NOMO-1 (cell line): ENCODE results near the gene CNTN2.

Experiments
- DNase-seq, 2 experiments: peaks; one replicate each; lab custom pipeline; 2025; ENCODE audit not compliant: unreplicated experiment in 2 of 2; lab: John Stamatoyannopoulos, UW

Gene CNTN2

DNA sequence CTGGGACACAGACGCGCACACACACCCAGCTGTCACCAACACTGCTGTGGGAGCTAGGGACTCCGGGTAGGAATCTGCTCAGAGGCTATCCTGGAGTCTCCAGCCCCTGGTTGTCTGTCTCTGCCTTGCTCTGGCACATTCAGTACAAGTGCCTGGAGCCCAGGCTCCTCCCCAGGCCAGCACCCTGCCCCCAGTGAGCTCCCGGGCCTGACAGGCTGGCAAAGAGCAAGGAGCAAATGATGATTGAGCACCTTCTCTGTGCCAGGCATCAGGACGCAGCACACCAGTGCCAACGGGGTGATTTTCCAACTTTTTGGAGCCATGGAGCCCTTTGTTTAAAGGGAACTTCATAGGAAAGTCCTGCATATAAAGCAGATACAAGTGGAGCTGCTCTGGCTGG lies 6.5 kb downstream of the CNTN2 start:
- DNase-seq = no peak

DNA sequence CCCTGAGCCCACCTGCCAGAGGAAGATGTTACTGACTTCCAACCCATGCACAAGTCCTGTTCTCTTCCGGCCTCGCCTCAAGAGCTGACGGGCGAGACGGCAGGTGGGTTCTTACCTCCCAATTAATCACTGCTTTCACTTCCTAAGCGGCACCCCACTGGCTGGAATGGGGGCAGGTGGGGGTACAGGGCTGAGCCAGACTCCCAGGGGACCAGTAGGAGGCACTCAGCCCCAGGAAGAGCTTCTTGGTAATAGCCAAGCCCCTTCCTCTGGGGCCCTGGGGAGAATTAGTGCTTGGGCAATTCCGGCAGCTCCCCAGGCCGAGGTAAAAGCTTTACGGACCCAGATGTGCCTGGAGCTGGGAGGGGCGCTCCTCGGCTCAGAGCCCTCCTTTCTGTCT lies 9.7 kb downstream of the CNTN2 start:
- no peak for DNase-seq

DNA sequence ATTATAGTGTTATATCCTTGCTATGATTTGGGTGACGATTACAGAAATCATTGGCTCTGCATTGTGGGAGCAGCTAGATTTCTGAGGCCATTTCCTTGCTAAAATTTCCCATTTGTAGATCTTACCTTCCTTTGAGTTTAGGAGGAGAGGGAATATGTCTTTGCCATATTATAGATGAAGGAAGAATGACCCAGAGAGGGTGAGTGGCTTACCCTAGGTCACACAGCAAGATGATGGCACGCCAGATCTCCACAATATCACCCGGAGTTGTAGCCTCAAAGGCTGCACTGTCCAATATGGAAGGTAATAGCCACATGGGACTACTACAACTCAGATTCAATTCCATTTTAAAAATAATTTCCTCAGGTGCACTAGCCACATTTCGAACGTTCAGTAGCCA lies 10.3 kb downstream of the CNTN2 start:
- no peak for DNase-seq

DNA sequence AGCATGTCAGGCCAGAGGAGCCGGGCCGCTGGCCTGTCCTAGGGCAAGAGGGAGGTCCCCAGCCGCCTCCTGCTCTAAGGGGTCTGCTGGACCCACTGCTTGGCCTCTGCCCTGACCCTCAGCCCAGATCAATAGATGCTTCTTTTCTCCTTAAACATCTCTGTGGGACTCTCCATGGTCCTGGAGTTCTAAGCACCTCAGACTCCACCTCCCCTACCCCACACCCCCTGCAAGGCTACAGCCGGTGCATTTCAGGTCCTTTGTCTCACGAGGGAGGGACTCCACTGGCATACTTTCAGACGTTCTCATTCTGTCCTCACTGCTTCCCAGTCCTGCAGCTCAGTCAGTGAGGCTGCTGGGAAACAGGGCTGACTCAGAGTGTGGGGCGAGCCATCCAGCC lies 11.0 kb downstream of the CNTN2 start:
- no peak for DNase-seq

DNA sequence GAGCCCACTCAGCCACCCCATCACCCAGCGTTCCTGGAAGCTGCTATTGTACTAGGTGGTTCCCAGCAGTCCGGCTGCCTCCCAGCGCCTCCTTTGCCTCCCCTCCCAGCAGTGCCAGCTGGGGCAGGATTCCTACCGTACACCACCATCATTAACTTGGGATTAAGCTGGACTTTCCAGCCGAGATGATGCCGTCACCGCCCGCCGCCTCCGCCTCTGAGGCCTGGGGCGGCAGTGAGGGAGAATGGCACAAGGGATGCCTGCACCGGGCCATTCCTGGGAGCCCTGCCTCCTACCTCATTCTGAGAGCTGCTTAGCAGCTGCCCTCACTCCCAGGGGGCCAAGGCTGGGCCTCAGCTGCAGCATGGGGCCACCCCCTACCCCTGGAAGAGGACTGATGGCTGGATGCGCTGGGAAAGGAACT lies 13.2 kb downstream of the CNTN2 start:
- DNase-seq = no peak

DNA sequence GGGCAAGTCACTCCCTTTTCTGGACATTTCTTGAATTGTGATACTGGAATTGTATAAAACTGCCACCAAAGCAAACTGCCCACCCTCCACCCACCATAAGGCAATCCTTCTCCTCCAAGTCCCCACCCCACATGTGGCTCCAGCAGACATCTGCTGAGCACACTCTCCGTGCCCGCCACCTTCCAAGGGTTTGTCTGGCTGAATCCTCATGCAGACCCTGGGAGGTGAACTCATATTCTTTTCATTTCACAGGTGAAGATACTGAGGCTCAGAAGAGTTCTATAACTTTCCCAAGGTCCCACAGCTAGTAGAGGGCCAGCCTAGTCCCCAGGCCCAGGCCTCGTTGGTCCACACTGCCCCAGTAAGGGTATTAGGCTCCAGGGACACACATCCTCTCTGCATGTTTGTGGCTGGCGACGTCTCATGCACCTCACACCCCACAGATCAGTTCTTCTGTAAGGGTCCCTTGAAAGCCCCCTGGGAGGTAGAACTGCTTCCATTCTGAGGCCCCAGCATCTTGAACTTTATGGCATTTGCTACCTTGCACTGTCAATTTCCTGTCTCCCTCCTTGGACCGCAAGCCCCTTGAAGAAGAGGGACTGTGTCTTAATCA lies 14.1 kb downstream of the CNTN2 start:
- DNase-seq = no peak

DNA sequence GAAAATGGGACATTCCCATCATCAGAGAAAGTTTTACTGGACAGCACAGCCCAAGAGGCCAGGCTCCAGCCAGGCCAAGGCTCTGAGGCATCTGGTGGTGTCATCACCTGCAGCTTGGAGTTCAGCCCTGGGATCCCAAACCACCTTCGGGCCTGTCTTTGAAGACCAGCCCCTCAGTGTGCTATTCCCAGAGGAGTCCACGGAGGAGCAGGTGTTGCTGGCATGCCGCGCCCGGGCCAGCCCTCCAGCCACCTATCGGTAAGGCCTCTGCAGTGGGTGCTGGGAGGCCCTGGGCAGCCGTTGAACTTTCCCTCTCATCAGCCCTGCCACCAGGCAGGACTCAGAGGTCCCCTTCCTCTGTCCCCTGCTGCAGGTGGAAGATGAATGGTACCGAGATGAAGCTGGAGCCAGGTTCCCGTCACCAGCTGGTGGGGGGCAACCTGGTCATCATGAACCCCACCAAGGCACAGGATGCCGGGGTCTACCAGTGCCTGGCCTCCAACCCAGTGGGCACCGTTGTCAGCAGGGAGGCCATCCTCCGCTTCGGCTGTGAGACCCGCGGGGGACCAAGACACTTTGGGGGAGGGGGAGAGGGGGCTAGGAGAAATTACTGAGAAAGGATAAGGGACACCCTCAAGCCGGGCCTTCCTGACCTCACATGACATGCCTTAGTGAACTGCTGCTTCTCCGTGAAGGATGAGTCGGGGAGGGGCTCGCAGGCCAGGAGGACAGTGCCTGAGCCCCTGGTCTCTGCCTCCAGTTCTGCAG lies 15.0 kb downstream of the CNTN2 start:
- no peak for DNase-seq

DNA sequence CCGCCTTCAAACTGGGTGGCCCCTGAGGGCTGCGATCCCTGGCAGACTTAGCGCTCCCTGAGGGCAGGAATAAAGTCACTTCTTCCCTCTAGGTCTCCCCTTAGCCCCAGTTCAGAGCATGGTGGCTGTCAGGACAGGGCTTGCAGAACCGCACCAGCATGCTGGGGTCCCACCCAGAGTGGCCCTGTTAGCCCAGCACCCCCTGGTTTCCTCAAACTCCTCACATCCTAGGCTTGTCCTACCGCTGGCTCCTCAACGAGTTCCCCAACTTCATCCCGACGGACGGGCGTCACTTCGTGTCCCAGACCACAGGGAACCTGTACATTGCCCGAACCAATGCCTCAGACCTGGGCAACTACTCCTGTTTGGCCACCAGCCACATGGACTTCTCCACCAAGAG lies 15.8 kb downstream of the CNTN2 start:
- no peak for DNase-seq

DNA sequence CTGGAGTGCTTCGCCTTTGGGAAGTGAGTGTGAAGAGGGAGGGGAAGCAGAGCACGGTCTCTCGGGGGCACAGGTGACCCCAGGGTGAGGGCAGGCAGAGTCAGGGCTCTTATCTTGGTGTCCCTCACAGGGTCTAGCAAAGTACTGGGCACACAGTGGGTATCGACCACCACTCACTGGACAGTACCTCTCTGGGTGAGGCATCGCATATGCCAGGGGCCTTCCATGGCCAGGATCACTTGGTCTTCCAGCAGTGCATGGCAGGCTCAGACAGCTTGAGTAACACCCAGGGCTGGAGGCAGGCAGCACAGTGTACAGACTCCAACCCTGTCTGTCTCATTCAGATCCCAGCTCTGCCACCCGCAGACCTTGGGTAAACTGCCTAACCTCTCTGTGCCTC lies 16.6 kb downstream of the CNTN2 start:
- no peak for DNase-seq

DNA sequence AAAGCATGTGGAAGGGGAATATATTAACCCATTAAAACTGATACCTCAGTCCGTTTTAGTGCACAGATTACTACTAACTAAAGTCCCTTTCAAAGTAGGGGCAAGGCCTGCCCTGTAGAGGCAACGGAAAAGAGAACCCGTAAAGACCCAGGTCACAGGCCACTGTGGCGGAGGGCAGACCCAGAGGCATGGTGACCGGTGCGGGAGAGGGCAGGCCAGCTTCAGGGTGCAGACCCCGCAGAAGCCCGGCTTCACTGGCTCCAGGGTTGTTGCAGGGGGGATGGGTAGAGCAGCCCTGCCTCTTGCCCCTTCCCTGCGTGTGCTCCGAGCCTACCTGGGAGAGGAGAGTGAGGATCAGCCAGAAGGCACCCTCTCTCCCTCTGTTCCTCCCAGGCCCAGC lies 17.7 kb downstream of the CNTN2 start:
- DNase-seq = no peak

DNA sequence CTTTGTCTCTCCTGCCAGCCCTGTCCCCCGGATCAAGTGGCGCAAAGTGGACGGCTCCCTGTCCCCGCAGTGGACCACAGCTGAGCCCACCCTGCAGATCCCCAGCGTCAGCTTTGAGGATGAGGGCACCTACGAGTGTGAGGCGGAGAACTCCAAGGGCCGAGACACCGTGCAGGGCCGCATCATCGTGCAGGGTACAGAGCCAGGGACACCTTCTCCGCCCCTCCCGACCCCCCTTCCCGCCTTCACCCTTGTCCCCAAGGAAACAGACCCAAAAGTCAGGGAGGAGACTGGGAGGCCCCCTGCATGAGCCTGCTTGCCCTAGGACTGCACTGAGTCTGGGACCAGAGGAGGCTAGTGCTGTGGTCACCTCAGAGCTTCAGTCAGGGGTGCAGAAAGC lies 18.2 kb downstream of the CNTN2 start:
- DNase-seq = no peak

DNA sequence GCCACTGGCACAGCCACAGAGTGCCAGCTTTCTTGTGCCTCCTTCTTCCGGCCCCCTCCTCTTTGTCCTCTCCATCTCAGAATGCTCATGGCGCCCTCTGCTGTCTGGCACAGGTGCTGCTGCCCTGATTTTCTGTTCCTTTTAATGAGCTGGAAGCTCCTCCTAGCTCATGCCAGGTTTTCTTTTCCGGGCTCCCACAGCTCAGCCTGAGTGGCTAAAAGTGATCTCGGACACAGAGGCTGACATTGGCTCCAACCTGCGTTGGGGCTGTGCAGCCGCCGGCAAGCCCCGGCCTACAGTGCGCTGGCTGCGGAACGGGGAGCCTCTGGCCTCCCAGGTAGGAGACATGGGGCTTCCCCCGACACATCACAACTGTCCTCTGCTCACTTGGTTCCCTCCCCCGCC lies 18.7 kb downstream of the CNTN2 start:
- peak; percentile 25 to 52 for DNase-seq

DNA sequence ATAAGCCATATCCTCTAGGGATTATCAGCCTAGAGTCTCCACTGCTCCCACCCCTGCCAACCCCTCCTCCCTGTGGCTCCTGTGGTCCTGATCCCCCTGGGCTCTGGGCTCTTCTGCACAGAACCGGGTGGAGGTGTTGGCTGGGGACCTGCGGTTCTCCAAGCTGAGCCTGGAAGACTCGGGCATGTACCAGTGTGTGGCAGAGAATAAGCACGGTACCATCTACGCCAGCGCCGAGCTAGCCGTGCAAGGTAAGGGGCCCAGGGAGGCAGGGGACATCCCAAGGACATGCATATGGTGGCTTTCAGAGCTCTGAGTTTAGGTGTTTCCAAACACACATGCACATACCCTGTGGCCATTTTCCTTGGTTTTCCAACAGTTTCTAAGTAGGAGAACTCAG lies 19.3 kb downstream of the CNTN2 start:
- no peak for DNase-seq

DNA sequence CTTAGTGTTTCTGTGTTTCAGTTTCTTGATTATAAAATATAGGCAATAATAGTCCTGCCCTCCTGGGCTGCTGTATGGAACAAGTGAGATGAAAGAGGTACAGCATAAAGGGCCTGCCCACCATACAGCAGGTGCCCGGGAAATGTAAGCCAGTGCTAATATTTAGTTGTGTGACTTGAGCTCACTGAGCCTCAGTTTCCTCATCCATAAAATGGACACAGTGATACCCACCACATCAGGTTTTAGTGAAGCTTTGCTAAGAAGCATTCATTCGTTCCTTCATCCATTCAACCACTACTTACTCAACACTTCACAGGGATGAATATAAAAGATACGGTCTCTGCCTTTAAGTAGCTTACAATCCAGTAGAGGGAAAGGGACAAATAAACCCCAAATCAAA lies 19.9 kb downstream of the CNTN2 start:
- no peak for DNase-seq

DNA sequence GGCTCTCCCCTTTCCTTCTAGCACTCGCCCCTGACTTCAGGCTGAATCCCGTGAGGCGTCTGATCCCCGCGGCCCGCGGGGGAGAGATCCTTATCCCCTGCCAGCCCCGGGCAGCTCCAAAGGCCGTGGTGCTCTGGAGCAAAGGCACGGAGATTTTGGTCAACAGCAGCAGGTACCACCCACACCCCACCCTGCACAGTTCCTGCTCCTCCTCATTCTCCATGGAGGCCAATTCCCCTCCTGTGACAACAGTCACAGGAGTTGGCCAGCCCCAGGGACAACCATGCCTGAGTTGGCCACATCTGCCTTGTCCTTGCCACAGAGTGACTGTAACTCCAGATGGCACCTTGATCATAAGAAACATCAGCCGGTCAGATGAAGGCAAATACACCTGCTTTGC lies 21.3 kb downstream of the CNTN2 start:
- no peak for DNase-seq

DNA sequence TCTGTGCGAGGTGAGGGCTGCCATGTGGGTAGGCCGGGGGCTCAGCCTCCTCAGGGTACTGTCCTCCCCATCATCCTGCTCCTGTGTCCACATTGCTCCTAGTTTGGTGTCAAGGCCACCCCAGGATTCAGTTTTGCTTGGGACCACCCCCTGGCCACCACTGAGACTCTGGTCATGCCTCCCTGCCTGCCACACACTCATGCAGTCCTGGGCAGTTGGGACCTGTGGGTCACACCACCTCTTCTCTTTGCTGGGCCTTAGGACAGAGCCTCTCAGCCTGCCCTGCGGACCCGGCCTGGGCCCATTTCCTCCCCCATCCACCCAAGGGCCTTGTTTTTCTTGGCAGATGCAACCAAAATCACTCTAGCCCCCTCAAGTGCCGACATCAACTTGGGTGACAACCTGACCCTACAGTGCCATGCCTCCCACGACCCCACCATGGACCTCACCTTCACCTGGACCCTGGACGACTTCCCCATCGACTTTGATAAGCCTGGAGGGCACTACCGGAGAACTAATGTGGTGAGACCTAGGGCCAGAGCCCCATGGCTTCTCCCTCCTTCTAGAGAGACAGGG lies 21.8 kb downstream of the CNTN2 start:
- DNase-seq = no peak

DNA sequence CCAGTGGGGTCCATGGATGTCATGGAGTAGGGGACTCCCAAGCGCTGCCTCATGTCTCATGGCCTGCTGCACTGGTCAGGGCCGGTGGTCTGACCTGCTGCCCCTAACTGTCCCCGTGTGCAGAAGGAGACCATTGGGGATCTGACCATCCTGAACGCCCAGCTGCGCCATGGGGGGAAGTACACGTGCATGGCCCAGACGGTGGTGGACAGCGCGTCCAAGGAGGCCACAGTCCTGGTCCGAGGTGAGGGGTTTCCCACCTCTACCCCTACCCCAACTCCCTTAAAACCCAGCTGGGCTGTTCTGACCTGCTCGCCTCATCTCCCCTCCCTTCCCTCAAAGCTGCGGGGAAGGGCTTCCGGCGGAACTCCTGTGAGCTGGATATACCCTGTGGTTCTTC lies 22.7 kb downstream of the CNTN2 start:
- no peak for DNase-seq

DNA sequence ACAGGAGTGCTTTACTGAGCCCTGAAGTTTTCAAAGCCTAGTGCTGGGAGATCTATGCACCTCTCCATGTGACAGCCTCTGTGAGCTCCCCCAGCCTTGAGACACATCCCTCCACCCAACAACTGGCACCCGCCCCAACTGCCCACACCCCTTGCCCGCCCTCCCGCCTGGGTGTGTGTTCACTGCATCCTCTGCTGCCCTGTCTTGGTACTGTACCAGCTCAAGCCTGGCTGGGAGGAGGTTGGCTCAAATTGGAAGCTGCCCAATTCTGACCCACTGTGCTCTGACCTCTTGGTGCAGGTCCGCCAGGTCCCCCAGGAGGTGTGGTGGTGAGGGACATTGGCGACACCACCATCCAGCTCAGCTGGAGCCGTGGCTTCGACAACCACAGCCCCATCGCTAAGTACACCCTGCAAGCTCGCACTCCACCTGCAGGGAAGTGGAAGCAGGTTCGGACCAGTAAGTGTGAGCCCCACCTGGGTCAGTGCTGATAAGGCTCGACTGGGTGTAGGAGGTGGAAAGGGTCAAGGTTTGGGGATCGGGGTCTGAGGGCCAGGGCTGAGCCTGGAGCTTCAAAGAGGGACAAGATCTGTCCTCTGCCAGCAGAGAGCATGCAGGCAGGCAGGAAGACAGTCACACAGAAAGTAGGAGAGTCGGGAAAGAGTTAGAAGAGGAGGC lies 23.3 kb downstream of the CNTN2 start:
- DNase-seq = no peak

DNA sequence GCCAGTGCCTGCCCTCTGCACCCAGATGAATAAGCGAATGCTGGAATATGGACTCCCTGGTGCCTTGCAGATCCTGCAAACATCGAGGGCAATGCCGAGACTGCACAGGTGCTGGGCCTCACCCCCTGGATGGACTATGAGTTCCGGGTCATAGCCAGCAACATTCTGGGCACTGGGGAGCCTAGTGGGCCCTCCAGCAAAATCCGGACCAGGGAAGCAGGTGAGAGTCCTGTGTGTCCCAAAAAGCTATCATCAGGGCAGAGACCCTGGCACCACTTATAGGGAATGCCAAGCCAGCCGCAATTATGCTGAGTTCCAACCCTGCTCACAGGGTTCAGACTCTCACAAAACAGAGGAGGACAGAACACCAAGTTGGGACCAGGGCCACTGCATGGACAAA lies 24.0 kb downstream of the CNTN2 start:
- DNase-seq = no peak

DNA sequence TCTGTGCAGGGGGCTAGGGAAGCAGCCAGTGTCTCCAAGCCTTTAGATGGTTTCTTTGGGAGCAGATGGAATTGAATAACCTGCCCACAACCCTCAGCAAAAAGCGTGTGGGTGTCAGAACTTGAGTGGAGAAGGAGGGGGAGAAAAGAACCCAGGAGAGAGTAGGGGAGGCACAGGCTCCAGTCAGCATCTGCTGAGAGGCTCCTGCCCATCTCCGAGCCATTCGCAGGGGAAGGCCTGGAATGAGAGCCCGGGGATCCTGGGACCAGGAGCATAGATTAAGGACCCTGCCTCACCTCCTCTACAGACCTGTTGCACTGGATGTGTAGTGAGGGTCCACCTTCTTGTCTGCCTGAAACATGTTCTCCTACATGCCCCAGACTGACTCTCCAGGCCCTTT lies 25.0 kb downstream of the CNTN2 start:
- no peak for DNase-seq

DNA sequence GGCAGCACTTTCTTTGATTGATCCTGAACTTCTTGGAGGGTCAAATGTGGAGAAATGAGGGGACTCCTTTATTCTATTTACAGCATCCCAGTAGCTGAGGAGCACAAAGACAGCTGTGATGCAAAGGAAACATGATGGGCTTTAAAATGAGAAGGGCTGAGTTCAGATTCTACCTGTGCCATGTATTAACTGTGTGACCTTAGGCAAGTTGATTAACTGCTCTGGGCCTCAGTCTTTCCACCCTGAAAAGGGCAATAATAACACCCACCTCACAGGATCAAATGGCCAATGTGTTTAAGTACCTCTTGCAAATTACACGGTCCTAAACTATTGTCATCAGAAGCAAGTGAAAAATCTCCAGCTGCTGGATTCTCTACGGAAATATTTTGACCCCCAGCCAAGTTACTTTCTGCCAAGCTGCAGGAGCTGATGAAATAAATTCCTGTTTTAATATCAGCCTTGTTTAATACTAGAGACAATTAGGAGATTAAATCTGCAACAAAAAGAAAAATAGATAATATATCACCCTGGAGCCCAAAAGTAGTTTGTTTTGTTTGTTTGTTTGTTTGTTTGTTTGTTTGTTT lies 25.5 kb downstream of the CNTN2 start:
- DNase-seq = no peak
